A172 (cell line): ENCODE data around the gene HACE1. TPM values are rescaled to one million over a fixed set of nuclear protein-coding genes. Genes with fewer than 3 reads are reported as not detected.
"Not testable (repeated sequence)": the region's sequence is repeated elsewhere in the genome, so short reads cannot be mapped to it uniquely, and the experiment has no call there.

Source experiments
- DNase-seq: peaks from one replicate; pipeline ENCODE4 v3.0.0-alpha.2; 2015; ENCODE audit warnings: low spot score
- total RNA-seq: library from RNA; depleted of rRNA; stranded (reverse); fragments of >200 nt; shearing (Covaris generic); gene quantifications from 2 replicates; pipeline ENCODE4 v1.2.3, GENCODE V29; 2014

HACE1 gene
- total RNA-seq, 1 experiment from 2014 or later, result 9.9 TPM

DNA sequence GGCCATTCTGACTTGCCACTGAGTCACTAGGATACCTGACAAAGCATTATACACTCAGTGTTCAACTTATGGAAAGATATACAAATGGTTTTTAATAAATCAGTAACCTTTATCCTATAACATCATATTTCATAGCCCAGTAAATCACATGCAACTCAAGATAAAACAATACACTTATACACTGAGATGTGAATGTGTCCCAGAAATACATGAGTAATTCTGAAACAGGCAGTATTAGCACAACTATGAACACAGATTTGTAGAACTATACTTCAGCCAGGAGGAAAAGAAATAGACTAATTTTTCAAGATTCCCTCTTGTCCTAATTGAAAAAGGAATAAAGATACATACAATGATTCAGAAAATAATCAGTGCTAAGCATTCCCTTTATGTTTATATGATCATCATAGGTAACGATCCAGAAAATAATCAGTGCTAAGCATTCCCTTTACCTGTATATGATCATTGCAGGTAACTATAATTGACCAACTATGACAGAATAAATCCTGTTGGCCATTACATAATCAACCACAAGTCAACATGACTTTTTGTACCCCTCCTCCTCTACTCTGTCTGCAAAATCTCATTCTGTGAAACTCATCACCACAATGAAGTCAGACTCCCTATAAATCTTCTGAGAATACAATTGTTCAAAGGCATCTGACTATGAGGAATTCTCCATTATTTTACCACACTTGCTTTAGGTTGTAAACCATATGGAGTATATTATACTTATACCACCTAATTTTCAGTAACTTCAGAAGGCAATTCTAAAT lies 30.3 kb downstream of the HACE1 start:
- DNase-seq, result peak; percentile 2

DNA sequence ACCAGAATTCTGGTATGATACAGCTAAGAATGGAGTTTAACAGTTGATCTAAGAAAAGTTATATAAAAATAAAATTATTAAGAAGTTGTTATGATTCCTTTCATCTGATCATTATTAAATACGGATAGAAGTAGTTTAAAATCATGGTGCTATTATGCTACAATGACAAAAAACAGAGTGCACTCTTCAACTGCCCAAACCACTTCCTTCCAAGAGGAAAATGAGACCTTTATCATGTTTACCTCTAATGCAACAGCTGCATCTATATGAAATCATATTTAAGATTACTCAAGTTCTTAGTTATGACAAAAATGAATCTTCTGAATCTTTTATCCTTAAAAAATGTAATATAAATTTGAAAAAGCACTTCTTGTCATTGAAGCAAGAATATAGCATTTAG lies 31.2 kb downstream of the HACE1 start:
- DNase-seq, result no peak

GRCh38 chr6:104820820-104821219 lies 38.9 kb downstream of the HACE1 start:
- not testable (repeated sequence) for DNase-seq

- DNase-seq, result no peak
Observed at GRCh38 chr6:104816125-104816524, 43.6 kb downstream of the HACE1 start.

DNA sequence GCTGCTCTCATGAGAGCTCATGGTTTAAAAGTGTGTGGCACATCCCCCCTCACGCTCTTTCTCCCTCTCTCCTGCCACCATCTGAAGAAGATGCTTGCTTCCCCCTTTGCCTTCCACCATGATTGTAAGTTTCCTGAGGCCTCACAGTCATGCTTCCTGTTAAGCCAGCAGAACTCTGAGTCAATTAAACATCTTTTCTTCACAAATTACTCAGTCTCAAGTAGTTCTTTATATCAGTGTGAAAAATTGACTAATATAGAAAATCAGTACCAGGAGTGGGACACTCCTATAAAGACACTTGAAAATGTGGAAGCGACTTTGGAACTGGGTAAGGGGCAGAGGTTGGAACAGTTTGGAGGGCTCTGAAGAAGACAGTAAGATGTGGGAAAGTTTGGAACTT lies 45.0 kb downstream of the HACE1 start:
- no peak for DNase-seq

DNA sequence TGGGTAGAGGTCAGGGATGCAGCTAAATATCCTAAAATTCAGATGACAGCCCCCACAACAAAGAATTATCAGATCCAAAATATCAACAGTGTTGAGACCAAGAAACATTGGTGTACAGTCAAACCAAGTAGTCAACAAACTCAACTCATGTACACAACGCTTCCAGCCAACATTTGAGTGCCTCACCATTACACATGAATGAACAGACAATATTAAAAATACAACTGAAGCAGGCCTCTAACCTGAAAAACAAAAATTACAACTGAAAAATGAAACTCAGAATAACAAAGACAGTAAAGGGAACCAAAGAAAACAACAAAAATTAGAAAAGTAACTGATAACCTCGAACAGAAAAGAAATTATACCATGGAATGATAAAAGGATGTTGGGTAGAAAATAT lies 46.2 kb downstream of the HACE1 start:
- DNase-seq, result no peak

GRCh38 chr6:104809116-104809515 lies 50.6 kb downstream of the HACE1 start:
- no peak for DNase-seq

- DNase-seq, result not testable (repeated sequence)
Observed at GRCh38 chr6:104805335-104805734, 54.4 kb downstream of the HACE1 start.

GRCh38 chr6:104799134-104799657 lies 60.5 kb downstream of the HACE1 start:
- no peak for DNase-seq

DNA sequence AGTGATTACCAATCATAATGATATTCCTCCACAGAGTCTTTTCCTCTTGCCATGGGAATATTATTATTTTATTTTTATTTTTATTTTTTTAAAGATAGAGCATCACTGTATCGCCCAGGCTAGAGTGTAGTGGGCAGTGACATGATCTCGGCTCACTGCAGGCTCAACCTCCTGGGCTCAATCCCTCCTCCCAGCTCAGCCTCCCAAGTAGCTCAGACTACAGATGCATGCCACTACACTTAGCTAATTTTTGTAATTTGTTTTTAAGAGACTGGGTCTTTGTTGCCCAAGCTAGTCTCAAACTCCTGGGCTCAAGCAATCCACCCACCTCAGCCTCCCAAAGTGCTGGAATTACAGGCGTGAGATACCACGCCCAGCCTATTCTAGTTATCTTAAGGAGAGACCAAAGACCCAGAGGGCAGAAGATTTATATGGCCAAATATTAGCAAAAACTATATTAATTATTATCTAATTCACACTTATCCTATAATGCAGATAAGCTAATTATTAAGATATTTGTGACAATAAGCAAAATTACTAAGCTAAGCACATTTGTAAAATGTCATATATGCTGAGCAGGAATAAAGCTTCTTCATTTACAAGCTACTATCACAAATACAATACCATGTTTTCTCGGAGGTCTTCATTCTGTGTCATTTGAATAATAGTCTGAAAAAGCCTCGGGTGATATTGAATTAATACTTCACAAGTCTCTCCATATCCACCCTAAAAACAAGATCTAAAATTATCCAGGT lies 63.5 kb downstream of the HACE1 start:
- DNase-seq, result no peak

GRCh38 chr6:104795363-104795762 lies 64.4 kb downstream of the HACE1 start:
- DNase-seq, result no peak

GRCh38 chr6:104789770-104790190 lies 69.9 kb downstream of the HACE1 start:
- peak; percentile 43 for DNase-seq

DNA sequence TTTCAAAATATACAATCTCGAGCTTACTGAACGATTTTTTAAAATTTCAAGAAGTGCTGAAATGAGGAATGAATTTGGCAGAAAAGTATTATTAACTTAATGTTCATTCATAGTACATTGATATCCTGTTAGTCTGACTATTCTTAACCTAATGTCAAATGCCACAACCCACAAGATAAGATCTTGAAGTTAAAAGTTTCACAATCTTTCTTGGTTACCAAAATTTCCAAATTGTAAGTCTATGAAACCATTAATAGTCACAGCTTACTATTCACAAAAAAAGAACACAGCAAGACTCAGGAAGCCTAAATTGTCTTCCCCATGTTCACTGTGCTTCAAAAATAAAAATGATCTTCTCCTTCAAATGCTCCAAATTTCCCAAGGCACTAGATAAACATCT lies 71.3 kb downstream of the HACE1 start:
- no peak for DNase-seq

DNA sequence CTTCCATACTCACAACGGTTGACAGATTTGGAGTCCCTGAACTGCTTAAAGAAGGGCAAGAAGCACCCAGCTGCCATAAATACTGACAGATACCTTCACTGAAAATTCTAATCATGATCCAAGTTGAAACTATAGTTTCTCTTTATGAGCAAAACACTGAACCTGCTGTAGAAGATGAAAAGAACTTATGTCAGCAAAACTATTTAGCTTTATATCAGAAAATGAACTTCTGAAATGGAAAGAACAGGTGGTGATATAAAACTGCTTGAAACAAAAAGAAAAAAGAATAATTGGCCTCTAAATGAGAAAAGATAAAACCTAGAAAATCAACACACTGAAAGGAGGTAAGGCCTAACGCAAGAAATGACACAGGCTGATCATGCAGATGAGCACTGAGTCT lies 72.4 kb downstream of the HACE1 start:
- no peak for DNase-seq

DNA sequence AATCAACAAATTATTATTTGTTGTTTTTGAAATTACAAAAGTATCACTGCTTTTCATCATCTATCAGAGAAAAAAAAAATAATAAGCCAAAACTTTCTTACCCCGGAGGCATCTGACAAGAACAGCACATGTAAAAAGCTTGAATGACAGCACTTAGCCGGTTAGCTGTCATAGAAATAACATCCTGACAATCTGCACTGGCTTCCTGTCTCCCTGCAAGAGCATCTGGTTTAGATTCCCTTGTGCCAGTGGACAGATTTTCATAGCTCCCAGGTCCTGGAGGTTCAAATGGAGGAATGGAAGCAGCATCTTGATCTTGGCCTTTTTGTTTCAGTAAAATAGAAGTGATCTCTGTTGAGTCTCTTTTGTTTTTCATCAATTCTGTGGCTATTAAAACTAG lies 74.8 kb downstream of the HACE1 start:
- DNase-seq, result no peak

GRCh38 chr6:104771258-104771832 lies 88.4 kb downstream of the HACE1 start:
- DNase-seq, result peak; percentile 3

DNA sequence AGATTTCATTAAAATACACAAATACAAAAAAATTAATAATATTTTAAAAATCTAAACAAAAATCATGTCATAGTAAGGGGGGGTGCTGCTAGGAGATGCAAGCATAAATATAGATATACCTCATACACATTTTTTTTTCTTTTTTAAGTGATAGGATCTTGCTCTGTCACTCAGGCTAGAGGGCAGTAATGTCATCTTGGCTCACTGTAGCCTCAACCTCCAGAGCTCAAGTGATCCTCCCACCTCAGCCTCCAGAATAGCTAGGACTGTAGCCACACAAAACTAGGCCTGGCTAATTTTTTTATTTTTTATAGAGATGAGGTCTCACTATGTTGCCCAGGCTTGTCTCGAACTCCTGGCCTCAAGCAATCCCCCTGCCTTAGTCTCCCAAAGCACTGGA lies 90.8 kb downstream of the HACE1 start:
- DNase-seq, result no peak

DNA sequence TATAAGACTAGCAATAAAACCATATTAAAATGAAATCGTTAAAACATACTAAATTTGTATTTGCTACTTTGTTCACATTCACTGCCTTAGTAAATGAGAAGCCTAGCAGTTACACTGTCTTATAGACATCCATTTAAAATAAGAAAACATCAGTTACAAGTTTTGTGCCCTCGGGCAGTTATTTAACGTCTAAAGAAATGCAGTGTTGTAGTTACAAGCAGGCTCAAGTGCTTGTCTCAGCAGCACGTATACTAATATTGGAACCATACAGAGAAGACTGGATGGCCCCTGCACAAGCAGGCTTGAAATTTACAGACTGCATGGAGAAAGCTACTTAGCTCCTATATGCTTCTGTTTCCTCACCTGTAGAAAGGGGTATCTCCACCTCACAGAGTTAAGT lies 93.1 kb downstream of the HACE1 start:
- DNase-seq, result no peak

GRCh38 chr6:104754788-104755409 lies 104.8 kb downstream of the HACE1 start:
- DNase-seq, result no peak

DNA sequence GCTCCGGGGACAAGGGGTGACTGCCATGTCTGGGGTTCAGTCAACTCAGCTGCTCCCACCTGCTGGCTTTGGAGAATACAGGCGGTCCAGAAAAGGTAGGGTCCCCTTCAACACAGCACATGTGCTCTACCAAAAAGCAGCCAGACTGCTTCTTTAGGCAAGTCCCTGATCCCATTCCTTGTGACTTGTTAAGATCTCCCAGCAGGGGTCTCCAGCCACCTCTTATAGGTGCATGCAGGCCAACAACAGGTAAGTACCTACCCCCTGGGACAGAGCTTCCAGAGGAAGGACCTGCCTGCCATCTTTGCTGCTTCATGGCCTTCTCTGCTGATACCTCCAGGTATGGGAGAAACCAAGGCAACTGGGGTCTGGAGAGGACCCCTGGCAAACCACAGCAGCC lies 106.5 kb downstream of the HACE1 start:
- DNase-seq, result no peak

GRCh38 chr6:104750449-104750848 lies 109.3 kb downstream of the HACE1 start:
- no peak for DNase-seq

- not testable (repeated sequence) for DNase-seq
Observed at GRCh38 chr6:104739124-104739523, 120.6 kb downstream of the HACE1 start.
